Ascending aorta (tissue), 2 donors: ENCODE results near the gene AP4M1. TPM values are rescaled to one million over a fixed set of nuclear protein-coding genes. Genes with fewer than 3 reads are reported as not detected.

Experiments used
- DNase-seq, 2 donors: peaks; one replicate each; pipeline ENCODE4 v3.0.0-alpha.2; 2019; ENCODE audit warnings: low spot score in 2 of 2
- H3K27ac ChIP-seq, 2 donors: fragments of 200-600 bp; sonication (generic); one replicate each; pipeline ENCODE4 v1.5.1; 2016 to 2017; ENCODE audit warnings: mild to moderate bottlenecking in 1 of 2
- H3K27me3 ChIP-seq: fragments of 200-600 bp; sonication (generic); one replicate; pipeline ENCODE4 v1.5.1; 2017
- H3K36me3 ChIP-seq, 2 donors: fragments of 200-600 bp; sonication (generic); one replicate each; pipeline ENCODE4 v1.5.1; 2016
- H3K4me1 ChIP-seq, 2 donors: fragments of 200-600 bp; sonication (generic); one replicate each; pipeline ENCODE4 v1.5.1; 2016 to 2017; ENCODE audit warnings: mild to moderate bottlenecking in 1 of 2
- H3K4me3 ChIP-seq, 2 donors: fragments of 200-600 bp; sonication (generic); one replicate each; pipeline ENCODE4 v1.5.1; 2016 to 2017; ENCODE audit warnings: mild to moderate bottlenecking in 1 of 2
- H3K9me3 ChIP-seq, 2 donors: fragments of 200-600 bp; sonication (generic); one replicate each; pipeline ENCODE4 v1.5.1; 2016
- CTCF ChIP-seq, 3 experiments: fragments of 200-600 bp in 2 of 3; fragments of 450-650 bp in 1 of 3; sonication (generic) in 2 of 3; IDR thresholded peaks; one replicate each; pipeline ENCODE4 v1.5.1; 2016 to 2019; ENCODE audit warnings: antibody characterized with exemption in 3 of 3, mild to moderate bottlenecking in 1 of 3, moderate library complexity in 1 of 3
- intact Hi-C: fragments of 100-400 bp; cut with DNase I; formaldehyde crosslinking; loops from one replicate; pipeline ENCODE4 v1.15.1; 2023
- total RNA-seq: library from RNA; depleted of rRNA; stranded (reverse); fragments of >200 nt; gene quantifications from one replicate; pipeline ENCODE4 v1.1.0, GENCODE V29; 2016

The AP4M1 gene
- total RNA-seq, 1 donor from 2014 or later: 29.6 TPM

- TF ChIP-seq CTCF (IDR thresholded peaks at IDR 0.05): no peak
- intact Hi-C loops: no loop called here
- no peak overlapping the region for H3K4me3 ChIP-seq
- no peaks in the 10 kb centered on the region for H3K27me3 ChIP-seq
- H3K36me3 ChIP-seq: peaks cover 53 to 58% of the 10 kb centered on the region in 2 donors
- no peak for DNase-seq
- H3K27ac ChIP-seq: no peak overlapping the region
- H3K9me3 ChIP-seq: no peaks in the 10 kb centered on the region
- H3K4me1 ChIP-seq: no peaks in the 10 kb centered on the region
These were observed 38.1 kb upstream of the AP4M1 start for GRCh38 chr7:100063376-100063775.

- no peaks in the 10 kb centered on the region for H3K4me1 ChIP-seq
- no peak for TF ChIP-seq CTCF (IDR thresholded peaks at IDR 0.05)
- DNase-seq: no peak
- no peak overlapping the region for H3K4me3 ChIP-seq
- H3K36me3 ChIP-seq: peaks cover 53 to 56% of the 10 kb centered on the region in 2 donors
- H3K9me3 ChIP-seq: no peaks in the 10 kb centered on the region
- H3K27me3 ChIP-seq: no peaks in the 10 kb centered on the region
- intact Hi-C loops: no loop called here
- no peak overlapping the region for H3K27ac ChIP-seq
These were observed 37.3 kb upstream of the AP4M1 start for GRCh38 chr7:100064162-100064561.

GRCh38 chr7:100065452-100066186 lies 35.8 kb upstream of the AP4M1 start:
- Histone ChIP-seq H3K4me1 (no peaks in the 10 kb centered on the region), H3K4me3 (no peak overlapping the region), H3K36me3 (peaks cover 52 to 58% of the 10 kb centered on the region in 2 donors), H3K27ac (no peak overlapping the region), H3K27me3 (no peaks in the 10 kb centered on the region), H3K9me3 (peaks cover 2 to 4% of the 10 kb centered on the region in 2 donors)
- no peak for TF ChIP-seq CTCF (IDR thresholded peaks at IDR 0.05)
- intact Hi-C loops: no loop called here
- DNase-seq: no peak

GRCh38 chr7:100066953-100067352 lies 34.5 kb upstream of the AP4M1 start:
- Histone ChIP-seq H3K27me3 (no peaks in the 10 kb centered on the region), H3K27ac (no peak overlapping the region), H3K9me3 (peaks cover 15 to 17% of the 10 kb centered on the region in 2 donors), H3K36me3 (peaks cover 55 to 59% of the 10 kb centered on the region in 2 donors), H3K4me3 (no peak overlapping the region), H3K4me1 (no peaks in the 10 kb centered on the region)
- intact Hi-C loops: no loop called here
- DNase-seq: no peak
- TF ChIP-seq CTCF (IDR thresholded peaks at IDR 0.05): no peak

- Histone ChIP-seq H3K27ac (no peak overlapping the region), H3K4me1 (no peaks in the 10 kb centered on the region), H3K4me3 (no peak overlapping the region), H3K27me3 (no peaks in the 10 kb centered on the region), H3K9me3 (peaks cover 19 to 21% of the 10 kb centered on the region in 2 donors), H3K36me3 (peaks cover 66 to 70% of the 10 kb centered on the region in 2 donors)
- intact Hi-C loops: no loop called here
- TF ChIP-seq CTCF (IDR thresholded peaks at IDR 0.05): no peak
- DNase-seq: no peak
These were observed 31.5 kb upstream of the AP4M1 start for GRCh38 chr7:100069991-100070390.
